GM23338 (cell line): ENCODE results near the gene BMP8A. TPM values are rescaled to one million over a fixed set of nuclear protein-coding genes. Genes with fewer than 3 reads are reported as not detected.
"Not testable (repeated sequence)": the region's sequence is repeated elsewhere in the genome, so short reads cannot be mapped to it uniquely, and the experiment has no call there.

ENCODE experiments used
- ATAC-seq: fragments of 200-7000 bp; cut with Tn5 transposase; 3 replicates; pipeline ENCODE4 v1.9.1; 2020
- DNase-seq: peaks from one replicate; pipeline ENCODE4 v3.0.0-alpha.2; 2015; ENCODE audit warnings: low spot score
- H2AFZ ChIP-seq: fragments of 200-600 bp; sonication (generic); 2 replicates; pipeline ENCODE4 v1.8.0; 2016; ENCODE audit warnings: antibody characterized with exemption, mild to moderate bottlenecking, moderate library complexity
- H3F3A ChIP-seq: fragments of 200-600 bp; sonication (generic); replicated peaks from 2 replicates; pipeline ENCODE4 v1.8.0; 2017; ENCODE audit warnings: antibody characterized with exemption, mixed run types, low read depth
- H3K27ac ChIP-seq: fragments of 200-600 bp; sonication (generic); 2 replicates; pipeline ENCODE4 v1.6.1; 2016; ENCODE audit warnings: low read depth
- H3K27me3 ChIP-seq: fragments of 200-600 bp; sonication (generic); 2 replicates; pipeline ENCODE4 v1.8.0; 2016; ENCODE audit warnings: mild to moderate bottlenecking, mixed run types, moderate library complexity; ENCODE audit not compliant: insufficient read depth
- H3K36me3 ChIP-seq: fragments of 200-600 bp; sonication (generic); 2 replicates; pipeline ENCODE4 v1.8.0; 2016; ENCODE audit warnings: mild to moderate bottlenecking; ENCODE audit not compliant: insufficient read depth
- H3K4me1 ChIP-seq: fragments of 200-600 bp; sonication (generic); 2 replicates; pipeline ENCODE4 v1.8.0; 2016; ENCODE audit warnings: mild to moderate bottlenecking, moderate library complexity; ENCODE audit not compliant: insufficient read depth
- H3K4me2 ChIP-seq: fragments of 200-600 bp; sonication (generic); 2 replicates; pipeline ENCODE4 v1.7.1; 2017; ENCODE audit warnings: mixed run types
- H3K4me3 ChIP-seq: fragments of 200-600 bp; sonication (generic); 2 replicates; pipeline ENCODE4 v1.6.1; 2016; ENCODE audit warnings: mixed run types
- H3K79me2 ChIP-seq: fragments of 200-600 bp; sonication (generic); replicated peaks from 2 replicates; pipeline ENCODE4 v1.8.0; 2017; ENCODE audit warnings: mild to moderate bottlenecking; ENCODE audit not compliant: insufficient read depth
- H3K9me2 ChIP-seq: fragments of 200-600 bp; sonication (generic); 2 replicates; pipeline ENCODE4 v1.8.0; 2017; ENCODE audit not compliant: insufficient read depth
- H4K20me1 ChIP-seq: fragments of 200-600 bp; sonication (generic); replicated peaks from 2 replicates; pipeline ENCODE4 v1.8.0; 2017; ENCODE audit warnings: mild to moderate bottlenecking; ENCODE audit not compliant: insufficient read depth
- H3K27ac Mint-ChIP-seq: 2 replicates; pipeline ENCODE4 v1.8.0; 2020; ENCODE audit warnings: inconsistent platforms, mild to moderate bottlenecking, moderate library complexity, mixed read lengths
- H3K27me3 Mint-ChIP-seq: 3 replicates; pipeline ENCODE4 v1.8.0; 2022; ENCODE audit warnings: low read depth, mild to moderate bottlenecking, moderate library complexity, mixed read lengths, inconsistent platforms; ENCODE audit not compliant: insufficient read depth, poor library complexity
- H3K36me3 Mint-ChIP-seq: 3 replicates; pipeline ENCODE4 v1.8.0; 2021; ENCODE audit warnings: low read depth, mild to moderate bottlenecking, inconsistent platforms, moderate library complexity, mixed read lengths
- H3K4me1 Mint-ChIP-seq: 3 replicates; pipeline ENCODE4 v1.8.0; 2020; ENCODE audit warnings: mild to moderate bottlenecking, inconsistent platforms, mixed read lengths
- H3K4me3 Mint-ChIP-seq: 3 replicates; pipeline ENCODE4 v1.8.0; 2021; ENCODE audit warnings: moderate library complexity, mild to moderate bottlenecking, inconsistent platforms, mixed read lengths
- H3K9me3 Mint-ChIP-seq: 3 replicates; pipeline ENCODE4 v1.8.0; 2020; ENCODE audit warnings: moderate library complexity, mild to moderate bottlenecking, inconsistent platforms, mixed read lengths
- EZH2phosphoT487 ChIP-seq: fragments of 200-600 bp; sonication (generic); IDR thresholded peaks from one replicate; pipeline ENCODE4 v1.8.1; 2018; ENCODE audit warnings: antibody characterized with exemption; ENCODE audit not compliant: unreplicated experiment
- JUNB ChIP-seq: IDR thresholded peaks from one replicate; pipeline ENCODE4 v1.6.1; 2016; ENCODE audit warnings: antibody characterized with exemption; ENCODE audit not compliant: unreplicated experiment
- NANOG ChIP-seq: IDR thresholded peaks from 2 replicates; pipeline ENCODE4 v1.6.1; 2016; ENCODE audit warnings: antibody characterized with exemption, borderline replicate concordance
- REST ChIP-seq: IDR thresholded peaks from one replicate; pipeline ENCODE4 v1.6.1; 2018; ENCODE audit warnings: antibody characterized with exemption; ENCODE audit not compliant: unreplicated experiment
- ZNF114 ChIP-seq: fragments of 250-450 bp; sonication (Bioruptor Pico); IDR thresholded peaks from 2 replicates; pipeline ENCODE4 v1.5.0; 2020; ENCODE audit warnings: mild to moderate bottlenecking, moderate library complexity
- polyA plus RNA-seq: library from polyadenylated mRNA; unstranded; fragments of >200 nt; fragmentation: Nextera tagmentation; extraction: Ambion mirVana; gene quantifications from 2 replicates; pipeline ENCODE4 v1.2.1, GENCODE V29; 2016
- total RNA-seq: library from RNA; depleted of rRNA; stranded (reverse); fragments of >200 nt; shearing (Covaris generic); gene quantifications from 2 replicates; pipeline ENCODE4 v1.2.3, GENCODE V29; 2014
- TF ChIP-seq, protein P1 (sequence below): IDR thresholded peaks from 2 replicates; pipeline ENCODE4 v1.6.1; 2016; ENCODE audit warnings: antibody characterized with exemption
- TF ChIP-seq, protein P2 (sequence below): fragments of 250-450 bp; sonication (Bioruptor Pico); IDR thresholded peaks from 2 replicates; pipeline ENCODE4 v1.5.0; 2020; ENCODE audit warnings: mild to moderate bottlenecking, moderate library complexity

BMP8A gene
- total and polyA plus RNA-seq, 2 experiments from 2014 or later, result 0.34 to 0.63 TPM

GRCh38 chr1:39445573-39445972 lies 45.9 kb upstream of the BMP8A start (continued):
- TF ChIP-seq REST, result no peak
- TF ChIP-seq JUNB, result no peak
- TF ChIP-seq ZNF114 (CRISPR knock-in tag), result no peak
- no peak for TF ChIP-seq NANOG
- TF ChIP-seq, protein P1, sequence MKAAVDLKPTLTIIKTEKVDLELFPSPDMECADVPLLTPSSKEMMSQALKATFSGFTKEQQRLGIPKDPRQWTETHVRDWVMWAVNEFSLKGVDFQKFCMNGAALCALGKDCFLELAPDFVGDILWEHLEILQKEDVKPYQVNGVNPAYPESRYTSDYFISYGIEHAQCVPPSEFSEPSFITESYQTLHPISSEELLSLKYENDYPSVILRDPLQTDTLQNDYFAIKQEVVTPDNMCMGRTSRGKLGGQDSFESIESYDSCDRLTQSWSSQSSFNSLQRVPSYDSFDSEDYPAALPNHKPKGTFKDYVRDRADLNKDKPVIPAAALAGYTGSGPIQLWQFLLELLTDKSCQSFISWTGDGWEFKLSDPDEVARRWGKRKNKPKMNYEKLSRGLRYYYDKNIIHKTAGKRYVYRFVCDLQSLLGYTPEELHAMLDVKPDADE, result no peak

- peak; percentile 11 for TF ChIP-seq EZH2phosphoT487
- TF ChIP-seq, protein P2, sequence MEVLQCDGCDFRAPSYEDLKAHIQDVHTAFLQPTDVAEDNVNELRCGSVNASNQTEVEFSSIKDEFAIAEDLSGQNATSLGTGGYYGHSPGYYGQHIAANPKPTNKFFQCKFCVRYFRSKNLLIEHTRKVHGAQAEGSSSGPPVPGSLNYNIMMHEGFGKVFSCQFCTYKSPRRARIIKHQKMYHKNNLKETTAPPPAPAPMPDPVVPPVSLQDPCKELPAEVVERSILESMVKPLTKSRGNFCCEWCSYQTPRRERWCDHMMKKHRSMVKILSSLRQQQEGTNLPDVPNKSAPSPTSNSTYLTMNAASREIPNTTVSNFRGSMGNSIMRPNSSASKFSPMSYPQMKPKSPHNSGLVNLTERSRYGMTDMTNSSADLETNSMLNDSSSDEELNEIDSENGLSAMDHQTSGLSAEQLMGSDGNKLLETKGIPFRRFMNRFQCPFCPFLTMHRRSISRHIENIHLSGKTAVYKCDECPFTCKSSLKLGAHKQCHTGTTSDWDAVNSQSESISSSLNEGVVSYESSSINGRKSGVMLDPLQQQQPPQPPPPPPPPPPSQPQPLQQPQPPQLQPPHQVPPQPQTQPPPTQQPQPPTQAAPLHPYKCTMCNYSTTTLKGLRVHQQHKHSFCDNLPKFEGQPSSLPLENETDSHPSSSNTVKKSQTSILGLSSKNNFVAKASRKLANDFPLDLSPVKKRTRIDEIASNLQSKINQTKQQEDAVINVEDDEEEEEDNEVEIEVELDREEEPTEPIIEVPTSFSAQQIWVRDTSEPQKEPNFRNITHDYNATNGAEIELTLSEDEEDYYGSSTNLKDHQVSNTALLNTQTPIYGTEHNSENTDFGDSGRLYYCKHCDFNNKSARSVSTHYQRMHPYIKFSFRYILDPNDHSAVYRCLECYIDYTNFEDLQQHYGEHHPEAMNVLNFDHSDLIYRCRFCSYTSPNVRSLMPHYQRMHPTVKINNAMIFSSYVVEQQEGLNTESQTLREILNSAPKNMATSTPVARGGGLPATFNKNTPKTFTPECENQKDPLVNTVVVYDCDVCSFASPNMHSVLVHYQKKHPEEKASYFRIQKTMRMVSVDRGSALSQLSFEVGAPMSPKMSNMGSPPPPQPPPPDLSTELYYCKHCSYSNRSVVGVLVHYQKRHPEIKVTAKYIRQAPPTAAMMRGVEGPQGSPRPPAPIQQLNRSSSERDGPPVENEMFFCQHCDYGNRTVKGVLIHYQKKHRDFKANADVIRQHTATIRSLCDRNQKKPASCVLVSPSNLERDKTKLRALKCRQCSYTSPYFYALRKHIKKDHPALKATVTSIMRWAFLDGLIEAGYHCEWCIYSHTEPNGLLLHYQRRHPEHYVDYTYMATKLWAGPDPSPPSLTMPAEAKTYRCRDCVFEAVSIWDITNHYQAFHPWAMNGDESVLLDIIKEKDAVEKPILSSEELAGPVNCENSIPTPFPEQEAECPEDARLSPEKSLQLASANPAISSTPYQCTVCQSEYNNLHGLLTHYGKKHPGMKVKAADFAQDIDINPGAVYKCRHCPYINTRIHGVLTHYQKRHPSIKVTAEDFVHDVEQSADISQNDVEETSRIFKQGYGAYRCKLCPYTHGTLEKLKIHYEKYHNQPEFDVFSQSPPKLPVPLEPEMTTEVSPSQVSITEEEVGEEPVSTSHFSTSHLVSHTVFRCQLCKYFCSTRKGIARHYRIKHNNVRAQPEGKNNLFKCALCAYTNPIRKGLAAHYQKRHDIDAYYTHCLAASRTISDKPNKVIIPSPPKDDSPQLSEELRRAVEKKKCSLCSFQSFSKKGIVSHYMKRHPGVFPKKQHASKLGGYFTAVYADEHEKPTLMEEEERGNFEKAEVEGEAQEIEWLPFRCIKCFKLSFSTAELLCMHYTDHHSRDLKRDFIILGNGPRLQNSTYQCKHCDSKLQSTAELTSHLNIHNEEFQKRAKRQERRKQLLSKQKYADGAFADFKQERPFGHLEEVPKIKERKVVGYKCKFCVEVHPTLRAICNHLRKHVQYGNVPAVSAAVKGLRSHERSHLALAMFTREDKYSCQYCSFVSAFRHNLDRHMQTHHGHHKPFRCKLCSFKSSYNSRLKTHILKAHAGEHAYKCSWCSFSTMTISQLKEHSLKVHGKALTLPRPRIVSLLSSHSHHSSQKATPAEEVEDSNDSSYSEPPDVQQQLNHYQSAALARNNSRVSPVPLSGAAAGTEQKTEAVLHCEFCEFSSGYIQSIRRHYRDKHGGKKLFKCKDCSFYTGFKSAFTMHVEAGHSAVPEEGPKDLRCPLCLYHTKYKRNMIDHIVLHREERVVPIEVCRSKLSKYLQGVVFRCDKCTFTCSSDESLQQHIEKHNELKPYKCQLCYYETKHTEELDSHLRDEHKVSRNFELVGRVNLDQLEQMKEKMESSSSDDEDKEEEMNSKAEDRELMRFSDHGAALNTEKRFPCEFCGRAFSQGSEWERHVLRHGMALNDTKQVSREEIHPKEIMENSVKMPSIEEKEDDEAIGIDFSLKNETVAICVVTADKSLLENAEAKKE, result no peak
- Histone ChIP-seq H3K4me1 (no peaks in the 10 kb centered on the region), H3K9me2 (no peaks in the 10 kb centered on the region), H3K27me3 (no peaks in the 10 kb centered on the region), H3K36me3 (peaks cover 85% of the 10 kb centered on the region), H3F3A (peaks cover 6% of the 10 kb centered on the region), H3K79me2 (no peaks in the 10 kb centered on the region), H4K20me1 (peaks cover 20% of the 10 kb centered on the region), H3K4me3 (no peak overlapping the region), H3K4me2 (no peak overlapping the region), H3K27ac (no peak overlapping the region), H2AFZ (no peak overlapping the region)
- Mint-ChIP-seq H3K4me3 (no peak overlapping the region), H3K27ac (no peak overlapping the region), H3K36me3 (peaks cover 95% of the 10 kb centered on the region), H3K27me3 (peaks cover 2% of the 10 kb centered on the region), H3K9me3 (no peaks in the 10 kb centered on the region), H3K4me1 (no peaks in the 10 kb centered on the region)
- DNase-seq (no peak), ATAC-seq (no peak)
These were observed 44.4 kb upstream of the BMP8A start for GRCh38 chr1:39446986-39447567.

- H3K36me3 Mint-ChIP-seq, result peaks cover 97% of the 10 kb centered on the region
- not testable (repeated sequence) for ATAC-seq, H3K4me1 Mint-ChIP-seq
These were observed 41.4 kb upstream of the BMP8A start for GRCh38 chr1:39450041-39450440.

More at GRCh38 chr1:39450041-39450440, 41.4 kb upstream of the BMP8A start:
- H3K4me2 ChIP-seq, H3K79me2 ChIP-seq, H3F3A ChIP-seq, H2AFZ ChIP-seq, H3K9me2 ChIP-seq, H3K4me1 ChIP-seq, H3K4me3 ChIP-seq, H3K9me3 Mint-ChIP-seq, DNase-seq, H3K4me3 Mint-ChIP-seq, H3K27ac ChIP-seq, H3K27ac Mint-ChIP-seq, H3K27me3 ChIP-seq, H3K27me3 Mint-ChIP-seq: not testable (repeated sequence)
- peaks cover 85% of the 10 kb centered on the region for H3K36me3 ChIP-seq
- peaks cover 13% of the 10 kb centered on the region for H4K20me1 ChIP-seq
